ENCODE data around the gene KLRC3. TPM values are rescaled to one million over a fixed set of nuclear protein-coding genes. Genes with fewer than 3 reads are reported as not detected.

KLRC3 gene
- total RNA-seq, 2 donors from 2014 or later, result not detected

GRCh38 chr12:10362828-10363657 lies 57.4 kb downstream of the KLRC3 start:
- Histone ChIP-seq H3K4me1 (peaks cover 6% of the 10 kb centered on the region), H3K4me3 (no peak overlapping the region), H3K9ac (ENCODE audit: low read depth in 2 of 2, low read length in 2 of 2) (peak overlapping the region in 1 of 2 donors; percentile 84), H3K9me3 (no peaks in the 10 kb centered on the region), H3K27me3 (no peaks in the 10 kb centered on the region), H3K36me3 (no peaks in the 10 kb centered on the region), H3K27ac (peak overlapping the region; percentile 85)
- DNase-seq, result no peak
- intact Hi-C loops (cut with DNase I), result no loop called here
- TF ChIP-seq, protein P1, sequence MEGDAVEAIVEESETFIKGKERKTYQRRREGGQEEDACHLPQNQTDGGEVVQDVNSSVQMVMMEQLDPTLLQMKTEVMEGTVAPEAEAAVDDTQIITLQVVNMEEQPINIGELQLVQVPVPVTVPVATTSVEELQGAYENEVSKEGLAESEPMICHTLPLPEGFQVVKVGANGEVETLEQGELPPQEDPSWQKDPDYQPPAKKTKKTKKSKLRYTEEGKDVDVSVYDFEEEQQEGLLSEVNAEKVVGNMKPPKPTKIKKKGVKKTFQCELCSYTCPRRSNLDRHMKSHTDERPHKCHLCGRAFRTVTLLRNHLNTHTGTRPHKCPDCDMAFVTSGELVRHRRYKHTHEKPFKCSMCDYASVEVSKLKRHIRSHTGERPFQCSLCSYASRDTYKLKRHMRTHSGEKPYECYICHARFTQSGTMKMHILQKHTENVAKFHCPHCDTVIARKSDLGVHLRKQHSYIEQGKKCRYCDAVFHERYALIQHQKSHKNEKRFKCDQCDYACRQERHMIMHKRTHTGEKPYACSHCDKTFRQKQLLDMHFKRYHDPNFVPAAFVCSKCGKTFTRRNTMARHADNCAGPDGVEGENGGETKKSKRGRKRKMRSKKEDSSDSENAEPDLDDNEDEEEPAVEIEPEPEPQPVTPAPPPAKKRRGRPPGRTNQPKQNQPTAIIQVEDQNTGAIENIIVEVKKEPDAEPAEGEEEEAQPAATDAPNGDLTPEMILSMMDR (IDR thresholded peaks at IDR 0.05), result no peak

GRCh38 chr12:10362325-10362724 lies 58.1 kb downstream of the KLRC3 start:
- H3K36me3 ChIP-seq, result no peaks in the 10 kb centered on the region
- TF ChIP-seq, protein P1 (IDR thresholded peaks at IDR 0.05), result no peak
- no peaks in the 10 kb centered on the region for H3K9me3 ChIP-seq
- H3K9ac ChIP-seq (ENCODE audit: low read depth in 2 of 2, low read length in 2 of 2), result no peak overlapping the region
- no peaks in the 10 kb centered on the region for H3K27me3 ChIP-seq
- intact Hi-C loops (cut with DNase I), result no loop called here
- peak overlapping the region; percentile 85 for H3K27ac ChIP-seq
- H3K4me3 ChIP-seq, result no peak overlapping the region
- peaks cover 6% of the 10 kb centered on the region for H3K4me1 ChIP-seq
- DNase-seq, result no peak

Other genes with a start within 250 kb of the KLRC3 start
- under 1 TPM; 0.20 to 0.77 TPM for gene OLR1, start 248.5 kb downstream of the KLRC3 start, total RNA-seq
- not detected for gene TMEM52B, start 241.6 kb downstream of the KLRC3 start, total RNA-seq
- gene GABARAPL1, start 207.7 kb downstream of the KLRC3 start, total RNA-seq, result 10 to 100 TPM; 12.8 to 42.8 TPM
- gene KLRD1, start 112.7 kb downstream of the KLRC3 start, total RNA-seq, result 1 to 10 TPM; 1.1 to 1.5 TPM
- 1 to 10 TPM; 1.1 to 1.6 TPM for gene KLRK1, start 30.6 kb downstream of the KLRC3 start, total RNA-seq
- under 1 TPM; 0.47 to 0.80 TPM for gene KLRC4, start 10.8 kb downstream of the KLRC3 start, total RNA-seq
- gene KLRC2, start 15.4 kb upstream of the KLRC3 start, total RNA-seq, result under 1 TPM in 1 of 2 donors, not detected in 1; 0.50 TPM
- gene KLRC1, start 32.8 kb upstream of the KLRC3 start, total RNA-seq, result 1 to 10 TPM; 1.0 to 1.3 TPM
- 1 to 10 TPM in 1 of 2 donors, under 1 TPM in 1; 0.77 to 2.7 TPM for gene EIF2S3B, start 85.3 kb upstream of the KLRC3 start, total RNA-seq
- gene MAGOHB, start 193.0 kb upstream of the KLRC3 start, total RNA-seq, result 10 to 100 TPM; 13.9 to 38.1 TPM

Measured in colonic mucosa (tissue), 4 donors.